Measurements from ENCODE around the gene CAD. TPM values are rescaled to one million over a fixed set of nuclear protein-coding genes. Genes with fewer than 3 reads are reported as not detected.
"Not testable (repeated sequence)": the region's sequence is repeated elsewhere in the genome, so short reads cannot be mapped to it uniquely, and the experiment has no call there.

Gene CAD
- total and polyA plus RNA-seq, 10 donors = 10.9 to 38.8 (median 25.0) TPM

GRCh38 chr2:27270670-27271069 is 53.5 kb downstream of the CAD start:
- no peaks in the 10 kb centered on the region for H3K36me3 ChIP-seq
- 52 to 64% (median 54%) methylated on average over 2 of the region's 2 CpGs for WGBS, 5 donors
- H3K4me3 ChIP-seq = no peak overlapping the region
- intact Hi-C loops (cut with DNase I; ENCODE audit: low total_unique reads) = loop anchor here (10.0 kb wide), 1 partner anchor 306 kb away; no protein-coding TSS in a partner anchor
- no peaks in the 10 kb centered on the region for H3K9me3 ChIP-seq
- TF ChIP-seq POLR2AphosphoS5 (IDR thresholded peaks at IDR 0.05) = no peak
- TF ChIP-seq POLR2A (IDR thresholded peaks at IDR 0.05) = no peak
- TF ChIP-seq, protein P1, sequence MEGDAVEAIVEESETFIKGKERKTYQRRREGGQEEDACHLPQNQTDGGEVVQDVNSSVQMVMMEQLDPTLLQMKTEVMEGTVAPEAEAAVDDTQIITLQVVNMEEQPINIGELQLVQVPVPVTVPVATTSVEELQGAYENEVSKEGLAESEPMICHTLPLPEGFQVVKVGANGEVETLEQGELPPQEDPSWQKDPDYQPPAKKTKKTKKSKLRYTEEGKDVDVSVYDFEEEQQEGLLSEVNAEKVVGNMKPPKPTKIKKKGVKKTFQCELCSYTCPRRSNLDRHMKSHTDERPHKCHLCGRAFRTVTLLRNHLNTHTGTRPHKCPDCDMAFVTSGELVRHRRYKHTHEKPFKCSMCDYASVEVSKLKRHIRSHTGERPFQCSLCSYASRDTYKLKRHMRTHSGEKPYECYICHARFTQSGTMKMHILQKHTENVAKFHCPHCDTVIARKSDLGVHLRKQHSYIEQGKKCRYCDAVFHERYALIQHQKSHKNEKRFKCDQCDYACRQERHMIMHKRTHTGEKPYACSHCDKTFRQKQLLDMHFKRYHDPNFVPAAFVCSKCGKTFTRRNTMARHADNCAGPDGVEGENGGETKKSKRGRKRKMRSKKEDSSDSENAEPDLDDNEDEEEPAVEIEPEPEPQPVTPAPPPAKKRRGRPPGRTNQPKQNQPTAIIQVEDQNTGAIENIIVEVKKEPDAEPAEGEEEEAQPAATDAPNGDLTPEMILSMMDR (IDR thresholded peaks at IDR 0.05 in 8 of 11, conservative IDR thresholded peaks at IDR 0.05 in 3 of 11) = no peak
- no peak overlapping the region for H3K27ac ChIP-seq
- no peak for DNase-seq
- peaks cover 0 to 40% (median 3%) of the 10 kb centered on the region in 7 donors for H3K27me3 ChIP-seq (replicated peaks in 1 of 7)
- no peaks in the 10 kb centered on the region for H3K4me1 ChIP-seq

DNA sequence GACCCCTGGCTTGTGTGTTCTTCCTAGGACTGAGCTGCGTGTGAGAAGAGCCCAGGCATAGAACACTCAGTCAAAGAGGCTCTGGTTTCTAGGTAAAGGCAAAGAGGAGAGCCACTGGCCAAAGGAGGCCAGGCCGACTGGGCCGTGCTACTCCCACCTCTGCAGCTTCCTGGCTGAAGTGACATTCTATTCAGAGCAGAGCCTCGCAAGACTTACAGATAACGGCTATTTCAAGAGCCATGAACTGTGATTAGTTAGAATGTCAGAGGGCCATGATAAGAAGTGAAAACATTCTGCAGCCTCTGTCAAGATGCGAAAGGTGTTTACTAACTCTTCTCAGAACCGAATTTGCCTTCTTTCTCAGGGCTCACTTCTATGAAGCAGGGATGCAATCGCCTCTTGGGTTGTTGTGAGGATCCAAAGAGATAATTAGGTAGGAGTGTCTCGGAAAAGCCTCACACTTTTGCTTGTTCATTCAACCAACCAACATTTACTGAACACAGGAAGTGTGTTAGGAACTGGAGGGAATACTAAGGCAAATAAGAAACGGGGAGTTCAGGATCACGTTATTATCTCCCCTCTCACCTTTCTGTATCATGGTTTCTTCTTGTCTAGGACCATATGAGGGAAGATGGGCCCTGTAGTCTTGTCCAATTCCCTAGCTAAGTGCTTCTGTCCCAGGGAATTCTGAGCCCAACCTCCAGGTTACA is 54.6 kb downstream of the CAD start:
- Histone ChIP-seq H3K36me3 (no peaks in the 10 kb centered on the region), H3K27me3 (replicated peaks in 1 of 7) (peaks cover 0 to 29% (median 0%) of the 10 kb centered on the region in 7 donors), H3K4me1 (no peaks in the 10 kb centered on the region), H3K9me3 (no peaks in the 10 kb centered on the region), H3K27ac (no peak overlapping the region), H3K4me3 (no peak overlapping the region)
- intact Hi-C loops (cut with DNase I; ENCODE audit: low total_unique reads) = loop anchor here (10.0 kb wide), 1 partner anchor 307 kb away; no protein-coding TSS in a partner anchor
- no peak for DNase-seq
- 71 to 76% (median 76%) methylated on average over 11 of the region's 11 CpGs for WGBS, 5 donors
- TF ChIP-seq POLR2A (IDR thresholded peaks at IDR 0.05) = no peak
- no peak for TF ChIP-seq POLR2AphosphoS5 (IDR thresholded peaks at IDR 0.05)
- TF ChIP-seq, protein P1 (IDR thresholded peaks at IDR 0.05 in 8 of 11, conservative IDR thresholded peaks at IDR 0.05 in 3 of 11) = no peak

GRCh38 chr2:27272537-27273522 is 55.7 kb downstream of the CAD start:
- H3K9me3 ChIP-seq, H3K36me3 ChIP-seq, H3K4me3 ChIP-seq, DNase-seq, H3K27ac ChIP-seq, H3K4me1 ChIP-seq: not testable (repeated sequence)
- intact Hi-C loops (cut with DNase I; ENCODE audit: low total_unique reads) = loop anchor here (10.0 kb wide), 1 partner anchor 308 kb away; no protein-coding TSS in a partner anchor
- WGBS, 5 donors = 77 to 85% (median 82%) methylated on average over 15 of the region's 15 CpGs
- H3K27me3 ChIP-seq (replicated peaks in 1 of 7) = peaks cover 0 to 26% (median 0%) of the 10 kb centered on the region in 7 donors

DNA sequence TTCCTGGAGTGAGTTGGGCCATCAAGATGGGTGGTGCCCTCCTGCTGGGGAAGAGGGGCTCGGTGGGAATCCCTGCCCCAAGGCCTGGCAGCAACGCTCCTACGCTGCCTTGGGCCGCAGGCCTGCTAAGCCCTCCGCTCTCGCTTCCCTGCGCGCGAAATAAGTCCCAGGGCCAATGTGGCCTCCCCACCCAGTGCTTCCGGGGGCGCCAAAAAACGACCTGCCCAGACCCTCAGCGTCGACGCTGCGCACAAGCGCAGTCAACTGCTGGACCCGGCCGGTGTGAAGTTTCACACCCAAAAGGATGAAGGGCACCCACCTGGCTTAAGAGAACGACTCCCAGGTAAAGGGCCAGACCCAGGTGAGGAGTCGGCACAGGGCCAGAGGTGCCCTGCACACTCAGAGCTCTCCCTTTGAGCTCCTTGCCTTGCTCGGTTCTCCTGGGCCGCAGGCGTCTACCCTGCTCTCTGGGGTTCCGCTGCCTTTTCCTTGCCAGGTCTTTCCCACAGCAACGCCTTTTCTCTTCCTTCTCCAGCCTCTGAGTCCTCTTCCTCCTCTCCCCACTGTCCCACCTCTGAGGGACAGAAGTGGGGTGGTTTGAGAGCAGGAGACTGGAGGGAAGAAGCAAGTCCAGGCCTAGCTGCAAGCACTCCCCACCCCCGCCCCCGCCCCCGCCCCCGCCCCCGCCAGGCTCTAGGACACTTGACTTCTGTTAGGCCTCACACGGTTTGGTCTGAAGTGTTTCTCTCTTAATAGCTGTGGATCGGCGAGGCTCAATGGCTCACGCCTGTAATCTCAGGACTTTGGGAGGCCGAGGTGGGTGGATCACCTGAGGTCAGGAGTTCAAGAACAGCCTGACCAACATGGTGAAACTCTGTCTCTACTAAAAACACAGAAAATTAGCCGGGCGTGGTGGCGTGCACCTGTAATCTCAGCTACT is 58.3 kb downstream of the CAD start, which contains the start of gene DNAJC5G:
DNAJC5G (plus strand) TSS at position 223 of the 940 bp plus-strand sequence. CDS start 1,296 bp downstream, outside the sequence.
- H3K27me3 ChIP-seq (replicated peaks in 1 of 7) = peaks cover 0 to 10% (median 0%) of the 10 kb centered on the region in 7 donors
- intact Hi-C loops (cut with DNase I; ENCODE audit: low total_unique reads) = loop anchor here (5.0 to 10.0 kb wide), 2 partner anchors 178 to 311 kb away; no protein-coding TSS in a partner anchor
- no peak for DNase-seq
- H3K27ac ChIP-seq = no peak within 1 kb of the TSS
- 79 to 88% (median 86%) methylated on average over 19 to 39 of the region's 39 CpGs for WGBS, 5 donors
- no peaks in the 10 kb centered on the region for H3K36me3 ChIP-seq
- no peaks in the 10 kb centered on the region for H3K9me3 ChIP-seq
- H3K4me1 ChIP-seq = peaks cover 5 to 10% (median 8%) of the 10 kb centered on the region in 6 donors
- TF ChIP-seq POLR2AphosphoS5 (IDR thresholded peaks at IDR 0.05) (no peak), POLR2A (IDR thresholded peaks at IDR 0.05) (no peak)
- TF ChIP-seq, protein P1 (IDR thresholded peaks at IDR 0.05 in 8 of 11, conservative IDR thresholded peaks at IDR 0.05 in 3 of 11) = no peak
- H3K4me3 ChIP-seq = no peak within 1 kb of the TSS

Measured in spleen (tissue), 11 donors.